Activated CD8-positive, alpha-beta memory T cell treated with anti-CD3 and anti-CD28 coated beads, Interleukin-2, amount 10 ng/mL, durations not matched to agents 7 days and 5 days (primary cell): ENCODE data around the gene CNTN2. TPM values are rescaled to one million over a fixed set of nuclear protein-coding genes. Genes with fewer than 3 reads are reported as not detected.

Experiments used
- ATAC-seq: fragments of 150-1000 bp; cut with Tn5 transposase; one replicate; pipeline ENCODE4 v1.10.0; 2021; ENCODE audit warnings: moderate library complexity
- CTCF ChIA-PET: fragments of 350-600 bp; sonication (Branson Sonifier 250); formaldehyde crosslinking; loops from one replicate; lab custom pipeline; 2021; ENCODE audit warnings: antibody characterized with exemption; lab: Charles Lee
- DNase-seq: peaks from one replicate; pipeline ENCODE4 v3.0.0-alpha.2; 2020
- H3K27ac Mint-ChIP-seq: one replicate; pipeline ENCODE4 v1.8.0; 2021; ENCODE audit warnings: mild to moderate bottlenecking, mixed read lengths
- H3K27me3 Mint-ChIP-seq: one replicate; pipeline ENCODE4 v1.8.0; 2021; ENCODE audit warnings: mixed read lengths
- H3K36me3 Mint-ChIP-seq: one replicate; pipeline ENCODE4 v1.8.0; 2021; ENCODE audit warnings: mild to moderate bottlenecking, mixed read lengths
- H3K4me1 Mint-ChIP-seq: one replicate; pipeline ENCODE4 v1.8.0; 2021; ENCODE audit warnings: mixed read lengths
- H3K4me3 Mint-ChIP-seq: one replicate; pipeline ENCODE4 v1.8.0; 2021; ENCODE audit warnings: mild to moderate bottlenecking, moderate library complexity, mixed read lengths
- H3K9me3 Mint-ChIP-seq: one replicate; pipeline ENCODE4 v1.8.0; 2022; ENCODE audit warnings: low read depth, mixed read lengths
- total RNA-seq, 2 experiments: library from RNA; stranded (reverse); gene quantifications; one replicate each; pipeline ENCODE4 v1.2.3, GENCODE V29; 2021

The CNTN2 gene
- total RNA-seq, 2 experiments from 2014 or later = not detected

DNA sequence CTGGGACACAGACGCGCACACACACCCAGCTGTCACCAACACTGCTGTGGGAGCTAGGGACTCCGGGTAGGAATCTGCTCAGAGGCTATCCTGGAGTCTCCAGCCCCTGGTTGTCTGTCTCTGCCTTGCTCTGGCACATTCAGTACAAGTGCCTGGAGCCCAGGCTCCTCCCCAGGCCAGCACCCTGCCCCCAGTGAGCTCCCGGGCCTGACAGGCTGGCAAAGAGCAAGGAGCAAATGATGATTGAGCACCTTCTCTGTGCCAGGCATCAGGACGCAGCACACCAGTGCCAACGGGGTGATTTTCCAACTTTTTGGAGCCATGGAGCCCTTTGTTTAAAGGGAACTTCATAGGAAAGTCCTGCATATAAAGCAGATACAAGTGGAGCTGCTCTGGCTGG lies 6.5 kb downstream of the CNTN2 start:
- CTCF ChIA-PET = interaction anchor here (3.8 kb wide), 1 partner anchor 12 kb away, joined by 13 read pairs; no protein-coding TSS in a partner anchor
- no peaks in the 10 kb centered on the region for H3K4me1 Mint-ChIP-seq
- peaks cover 22% of the 10 kb centered on the region for H3K27me3 Mint-ChIP-seq
- DNase-seq = no peak
- no peak overlapping the region for H3K4me3 Mint-ChIP-seq
- no peak for ATAC-seq
- no peaks in the 10 kb centered on the region for H3K36me3 Mint-ChIP-seq
- no peaks in the 10 kb centered on the region for H3K9me3 Mint-ChIP-seq
- no peak overlapping the region for H3K27ac Mint-ChIP-seq

DNA sequence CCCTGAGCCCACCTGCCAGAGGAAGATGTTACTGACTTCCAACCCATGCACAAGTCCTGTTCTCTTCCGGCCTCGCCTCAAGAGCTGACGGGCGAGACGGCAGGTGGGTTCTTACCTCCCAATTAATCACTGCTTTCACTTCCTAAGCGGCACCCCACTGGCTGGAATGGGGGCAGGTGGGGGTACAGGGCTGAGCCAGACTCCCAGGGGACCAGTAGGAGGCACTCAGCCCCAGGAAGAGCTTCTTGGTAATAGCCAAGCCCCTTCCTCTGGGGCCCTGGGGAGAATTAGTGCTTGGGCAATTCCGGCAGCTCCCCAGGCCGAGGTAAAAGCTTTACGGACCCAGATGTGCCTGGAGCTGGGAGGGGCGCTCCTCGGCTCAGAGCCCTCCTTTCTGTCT lies 9.7 kb downstream of the CNTN2 start:
- Mint-ChIP-seq H3K4me3 (no peak overlapping the region), H3K27ac (no peak overlapping the region), H3K4me1 (no peaks in the 10 kb centered on the region), H3K27me3 (peaks cover 3% of the 10 kb centered on the region), H3K9me3 (no peaks in the 10 kb centered on the region), H3K36me3 (no peaks in the 10 kb centered on the region)
- DNase-seq = no peak
- no peak for ATAC-seq
- CTCF ChIA-PET = interaction anchor here (0.6 to 3.8 kb wide), 2 partner anchors 9 to 605 kb away, joined by 5 to 13 read pairs; no protein-coding TSS in a partner anchor

DNA sequence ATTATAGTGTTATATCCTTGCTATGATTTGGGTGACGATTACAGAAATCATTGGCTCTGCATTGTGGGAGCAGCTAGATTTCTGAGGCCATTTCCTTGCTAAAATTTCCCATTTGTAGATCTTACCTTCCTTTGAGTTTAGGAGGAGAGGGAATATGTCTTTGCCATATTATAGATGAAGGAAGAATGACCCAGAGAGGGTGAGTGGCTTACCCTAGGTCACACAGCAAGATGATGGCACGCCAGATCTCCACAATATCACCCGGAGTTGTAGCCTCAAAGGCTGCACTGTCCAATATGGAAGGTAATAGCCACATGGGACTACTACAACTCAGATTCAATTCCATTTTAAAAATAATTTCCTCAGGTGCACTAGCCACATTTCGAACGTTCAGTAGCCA lies 10.3 kb downstream of the CNTN2 start:
- no peaks in the 10 kb centered on the region for H3K4me1 Mint-ChIP-seq
- no peak for ATAC-seq
- peaks cover 3% of the 10 kb centered on the region for H3K27me3 Mint-ChIP-seq
- no peaks in the 10 kb centered on the region for H3K9me3 Mint-ChIP-seq
- CTCF ChIA-PET = interaction anchor here (3.8 kb wide), 1 partner anchor 8 kb away, joined by 13 read pairs; no protein-coding TSS in a partner anchor
- no peaks in the 10 kb centered on the region for H3K36me3 Mint-ChIP-seq
- DNase-seq = no peak
- H3K27ac Mint-ChIP-seq = no peak overlapping the region
- H3K4me3 Mint-ChIP-seq = no peak overlapping the region

DNA sequence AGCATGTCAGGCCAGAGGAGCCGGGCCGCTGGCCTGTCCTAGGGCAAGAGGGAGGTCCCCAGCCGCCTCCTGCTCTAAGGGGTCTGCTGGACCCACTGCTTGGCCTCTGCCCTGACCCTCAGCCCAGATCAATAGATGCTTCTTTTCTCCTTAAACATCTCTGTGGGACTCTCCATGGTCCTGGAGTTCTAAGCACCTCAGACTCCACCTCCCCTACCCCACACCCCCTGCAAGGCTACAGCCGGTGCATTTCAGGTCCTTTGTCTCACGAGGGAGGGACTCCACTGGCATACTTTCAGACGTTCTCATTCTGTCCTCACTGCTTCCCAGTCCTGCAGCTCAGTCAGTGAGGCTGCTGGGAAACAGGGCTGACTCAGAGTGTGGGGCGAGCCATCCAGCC lies 11.0 kb downstream of the CNTN2 start:
- H3K9me3 Mint-ChIP-seq = no peaks in the 10 kb centered on the region
- no peaks in the 10 kb centered on the region for H3K4me1 Mint-ChIP-seq
- no peak for DNase-seq
- ATAC-seq = no peak
- no peak overlapping the region for H3K4me3 Mint-ChIP-seq
- H3K27me3 Mint-ChIP-seq = no peaks in the 10 kb centered on the region
- H3K36me3 Mint-ChIP-seq = no peaks in the 10 kb centered on the region
- CTCF ChIA-PET = no interaction called here
- H3K27ac Mint-ChIP-seq = no peak overlapping the region

DNA sequence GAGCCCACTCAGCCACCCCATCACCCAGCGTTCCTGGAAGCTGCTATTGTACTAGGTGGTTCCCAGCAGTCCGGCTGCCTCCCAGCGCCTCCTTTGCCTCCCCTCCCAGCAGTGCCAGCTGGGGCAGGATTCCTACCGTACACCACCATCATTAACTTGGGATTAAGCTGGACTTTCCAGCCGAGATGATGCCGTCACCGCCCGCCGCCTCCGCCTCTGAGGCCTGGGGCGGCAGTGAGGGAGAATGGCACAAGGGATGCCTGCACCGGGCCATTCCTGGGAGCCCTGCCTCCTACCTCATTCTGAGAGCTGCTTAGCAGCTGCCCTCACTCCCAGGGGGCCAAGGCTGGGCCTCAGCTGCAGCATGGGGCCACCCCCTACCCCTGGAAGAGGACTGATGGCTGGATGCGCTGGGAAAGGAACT lies 13.2 kb downstream of the CNTN2 start:
- Mint-ChIP-seq H3K27ac (no peak overlapping the region), H3K27me3 (no peaks in the 10 kb centered on the region), H3K4me3 (no peak overlapping the region), H3K9me3 (no peaks in the 10 kb centered on the region), H3K4me1 (no peaks in the 10 kb centered on the region), H3K36me3 (no peaks in the 10 kb centered on the region)
- CTCF ChIA-PET = no interaction called here
- ATAC-seq = no peak
- no peak for DNase-seq

DNA sequence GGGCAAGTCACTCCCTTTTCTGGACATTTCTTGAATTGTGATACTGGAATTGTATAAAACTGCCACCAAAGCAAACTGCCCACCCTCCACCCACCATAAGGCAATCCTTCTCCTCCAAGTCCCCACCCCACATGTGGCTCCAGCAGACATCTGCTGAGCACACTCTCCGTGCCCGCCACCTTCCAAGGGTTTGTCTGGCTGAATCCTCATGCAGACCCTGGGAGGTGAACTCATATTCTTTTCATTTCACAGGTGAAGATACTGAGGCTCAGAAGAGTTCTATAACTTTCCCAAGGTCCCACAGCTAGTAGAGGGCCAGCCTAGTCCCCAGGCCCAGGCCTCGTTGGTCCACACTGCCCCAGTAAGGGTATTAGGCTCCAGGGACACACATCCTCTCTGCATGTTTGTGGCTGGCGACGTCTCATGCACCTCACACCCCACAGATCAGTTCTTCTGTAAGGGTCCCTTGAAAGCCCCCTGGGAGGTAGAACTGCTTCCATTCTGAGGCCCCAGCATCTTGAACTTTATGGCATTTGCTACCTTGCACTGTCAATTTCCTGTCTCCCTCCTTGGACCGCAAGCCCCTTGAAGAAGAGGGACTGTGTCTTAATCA lies 14.1 kb downstream of the CNTN2 start:
- no peak for ATAC-seq
- Mint-ChIP-seq H3K27me3 (no peaks in the 10 kb centered on the region), H3K9me3 (no peaks in the 10 kb centered on the region), H3K36me3 (no peaks in the 10 kb centered on the region), H3K4me1 (no peaks in the 10 kb centered on the region), H3K27ac (no peak overlapping the region), H3K4me3 (no peak overlapping the region)
- DNase-seq = no peak
- CTCF ChIA-PET = no interaction called here

DNA sequence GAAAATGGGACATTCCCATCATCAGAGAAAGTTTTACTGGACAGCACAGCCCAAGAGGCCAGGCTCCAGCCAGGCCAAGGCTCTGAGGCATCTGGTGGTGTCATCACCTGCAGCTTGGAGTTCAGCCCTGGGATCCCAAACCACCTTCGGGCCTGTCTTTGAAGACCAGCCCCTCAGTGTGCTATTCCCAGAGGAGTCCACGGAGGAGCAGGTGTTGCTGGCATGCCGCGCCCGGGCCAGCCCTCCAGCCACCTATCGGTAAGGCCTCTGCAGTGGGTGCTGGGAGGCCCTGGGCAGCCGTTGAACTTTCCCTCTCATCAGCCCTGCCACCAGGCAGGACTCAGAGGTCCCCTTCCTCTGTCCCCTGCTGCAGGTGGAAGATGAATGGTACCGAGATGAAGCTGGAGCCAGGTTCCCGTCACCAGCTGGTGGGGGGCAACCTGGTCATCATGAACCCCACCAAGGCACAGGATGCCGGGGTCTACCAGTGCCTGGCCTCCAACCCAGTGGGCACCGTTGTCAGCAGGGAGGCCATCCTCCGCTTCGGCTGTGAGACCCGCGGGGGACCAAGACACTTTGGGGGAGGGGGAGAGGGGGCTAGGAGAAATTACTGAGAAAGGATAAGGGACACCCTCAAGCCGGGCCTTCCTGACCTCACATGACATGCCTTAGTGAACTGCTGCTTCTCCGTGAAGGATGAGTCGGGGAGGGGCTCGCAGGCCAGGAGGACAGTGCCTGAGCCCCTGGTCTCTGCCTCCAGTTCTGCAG lies 15.0 kb downstream of the CNTN2 start:
- CTCF ChIA-PET = no interaction called here
- Mint-ChIP-seq H3K36me3 (no peaks in the 10 kb centered on the region), H3K9me3 (no peaks in the 10 kb centered on the region), H3K27me3 (no peaks in the 10 kb centered on the region), H3K4me3 (no peak overlapping the region), H3K4me1 (no peaks in the 10 kb centered on the region), H3K27ac (no peak overlapping the region)
- ATAC-seq (no peak), DNase-seq (no peak)

DNA sequence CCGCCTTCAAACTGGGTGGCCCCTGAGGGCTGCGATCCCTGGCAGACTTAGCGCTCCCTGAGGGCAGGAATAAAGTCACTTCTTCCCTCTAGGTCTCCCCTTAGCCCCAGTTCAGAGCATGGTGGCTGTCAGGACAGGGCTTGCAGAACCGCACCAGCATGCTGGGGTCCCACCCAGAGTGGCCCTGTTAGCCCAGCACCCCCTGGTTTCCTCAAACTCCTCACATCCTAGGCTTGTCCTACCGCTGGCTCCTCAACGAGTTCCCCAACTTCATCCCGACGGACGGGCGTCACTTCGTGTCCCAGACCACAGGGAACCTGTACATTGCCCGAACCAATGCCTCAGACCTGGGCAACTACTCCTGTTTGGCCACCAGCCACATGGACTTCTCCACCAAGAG lies 15.8 kb downstream of the CNTN2 start:
- Mint-ChIP-seq H3K27ac (no peak overlapping the region), H3K9me3 (no peaks in the 10 kb centered on the region), H3K4me1 (no peaks in the 10 kb centered on the region), H3K36me3 (no peaks in the 10 kb centered on the region), H3K4me3 (no peak overlapping the region), H3K27me3 (no peaks in the 10 kb centered on the region)
- ATAC-seq = no peak
- CTCF ChIA-PET = no interaction called here
- DNase-seq = no peak

DNA sequence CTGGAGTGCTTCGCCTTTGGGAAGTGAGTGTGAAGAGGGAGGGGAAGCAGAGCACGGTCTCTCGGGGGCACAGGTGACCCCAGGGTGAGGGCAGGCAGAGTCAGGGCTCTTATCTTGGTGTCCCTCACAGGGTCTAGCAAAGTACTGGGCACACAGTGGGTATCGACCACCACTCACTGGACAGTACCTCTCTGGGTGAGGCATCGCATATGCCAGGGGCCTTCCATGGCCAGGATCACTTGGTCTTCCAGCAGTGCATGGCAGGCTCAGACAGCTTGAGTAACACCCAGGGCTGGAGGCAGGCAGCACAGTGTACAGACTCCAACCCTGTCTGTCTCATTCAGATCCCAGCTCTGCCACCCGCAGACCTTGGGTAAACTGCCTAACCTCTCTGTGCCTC lies 16.6 kb downstream of the CNTN2 start:
- ATAC-seq = no peak
- no peaks in the 10 kb centered on the region for H3K36me3 Mint-ChIP-seq
- H3K27me3 Mint-ChIP-seq = no peaks in the 10 kb centered on the region
- CTCF ChIA-PET = no interaction called here
- no peak overlapping the region for H3K4me3 Mint-ChIP-seq
- no peak overlapping the region for H3K27ac Mint-ChIP-seq
- H3K9me3 Mint-ChIP-seq = no peaks in the 10 kb centered on the region
- DNase-seq = no peak
- H3K4me1 Mint-ChIP-seq = no peaks in the 10 kb centered on the region

DNA sequence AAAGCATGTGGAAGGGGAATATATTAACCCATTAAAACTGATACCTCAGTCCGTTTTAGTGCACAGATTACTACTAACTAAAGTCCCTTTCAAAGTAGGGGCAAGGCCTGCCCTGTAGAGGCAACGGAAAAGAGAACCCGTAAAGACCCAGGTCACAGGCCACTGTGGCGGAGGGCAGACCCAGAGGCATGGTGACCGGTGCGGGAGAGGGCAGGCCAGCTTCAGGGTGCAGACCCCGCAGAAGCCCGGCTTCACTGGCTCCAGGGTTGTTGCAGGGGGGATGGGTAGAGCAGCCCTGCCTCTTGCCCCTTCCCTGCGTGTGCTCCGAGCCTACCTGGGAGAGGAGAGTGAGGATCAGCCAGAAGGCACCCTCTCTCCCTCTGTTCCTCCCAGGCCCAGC lies 17.7 kb downstream of the CNTN2 start:
- CTCF ChIA-PET = interaction anchor here (1.2 to 3.9 kb wide), 26 partner anchors 9 to 293 kb away, joined by 3 to 103 read pairs (median 7); partner anchors contain the start of genes RBBP5 and TMEM81
- DNase-seq (no peak), ATAC-seq (no peak)
- Mint-ChIP-seq H3K4me3 (no peak overlapping the region), H3K4me1 (no peaks in the 10 kb centered on the region), H3K9me3 (no peaks in the 10 kb centered on the region), H3K36me3 (no peaks in the 10 kb centered on the region), H3K27me3 (no peaks in the 10 kb centered on the region), H3K27ac (no peak overlapping the region)

DNA sequence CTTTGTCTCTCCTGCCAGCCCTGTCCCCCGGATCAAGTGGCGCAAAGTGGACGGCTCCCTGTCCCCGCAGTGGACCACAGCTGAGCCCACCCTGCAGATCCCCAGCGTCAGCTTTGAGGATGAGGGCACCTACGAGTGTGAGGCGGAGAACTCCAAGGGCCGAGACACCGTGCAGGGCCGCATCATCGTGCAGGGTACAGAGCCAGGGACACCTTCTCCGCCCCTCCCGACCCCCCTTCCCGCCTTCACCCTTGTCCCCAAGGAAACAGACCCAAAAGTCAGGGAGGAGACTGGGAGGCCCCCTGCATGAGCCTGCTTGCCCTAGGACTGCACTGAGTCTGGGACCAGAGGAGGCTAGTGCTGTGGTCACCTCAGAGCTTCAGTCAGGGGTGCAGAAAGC lies 18.2 kb downstream of the CNTN2 start:
- CTCF ChIA-PET = interaction anchor here (0.6 to 3.9 kb wide), 55 partner anchors 10 to 293 kb away, joined by 3 to 103 read pairs (median 5); partner anchors contain the start of genes RBBP5 and TMEM81
- no peaks in the 10 kb centered on the region for H3K4me1 Mint-ChIP-seq
- no peaks in the 10 kb centered on the region for H3K9me3 Mint-ChIP-seq
- H3K27ac Mint-ChIP-seq = no peak overlapping the region
- no peak for DNase-seq
- H3K36me3 Mint-ChIP-seq = no peaks in the 10 kb centered on the region
- no peaks in the 10 kb centered on the region for H3K27me3 Mint-ChIP-seq
- peak; percentile 12 for ATAC-seq
- H3K4me3 Mint-ChIP-seq = no peak overlapping the region

DNA sequence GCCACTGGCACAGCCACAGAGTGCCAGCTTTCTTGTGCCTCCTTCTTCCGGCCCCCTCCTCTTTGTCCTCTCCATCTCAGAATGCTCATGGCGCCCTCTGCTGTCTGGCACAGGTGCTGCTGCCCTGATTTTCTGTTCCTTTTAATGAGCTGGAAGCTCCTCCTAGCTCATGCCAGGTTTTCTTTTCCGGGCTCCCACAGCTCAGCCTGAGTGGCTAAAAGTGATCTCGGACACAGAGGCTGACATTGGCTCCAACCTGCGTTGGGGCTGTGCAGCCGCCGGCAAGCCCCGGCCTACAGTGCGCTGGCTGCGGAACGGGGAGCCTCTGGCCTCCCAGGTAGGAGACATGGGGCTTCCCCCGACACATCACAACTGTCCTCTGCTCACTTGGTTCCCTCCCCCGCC lies 18.7 kb downstream of the CNTN2 start:
- DNase-seq (peak; percentile 81), ATAC-seq (peak; percentile 61)
- Mint-ChIP-seq H3K4me1 (no peaks in the 10 kb centered on the region), H3K36me3 (no peaks in the 10 kb centered on the region), H3K4me3 (no peak overlapping the region), H3K9me3 (no peaks in the 10 kb centered on the region), H3K27ac (no peak overlapping the region), H3K27me3 (no peaks in the 10 kb centered on the region)
- CTCF ChIA-PET = interaction anchor here (0.6 to 3.9 kb wide), 68 partner anchors 10 to 850 kb away, joined by 3 to 103 read pairs (median 4); partner anchors contain the start of genes RBBP5 and TMEM81

DNA sequence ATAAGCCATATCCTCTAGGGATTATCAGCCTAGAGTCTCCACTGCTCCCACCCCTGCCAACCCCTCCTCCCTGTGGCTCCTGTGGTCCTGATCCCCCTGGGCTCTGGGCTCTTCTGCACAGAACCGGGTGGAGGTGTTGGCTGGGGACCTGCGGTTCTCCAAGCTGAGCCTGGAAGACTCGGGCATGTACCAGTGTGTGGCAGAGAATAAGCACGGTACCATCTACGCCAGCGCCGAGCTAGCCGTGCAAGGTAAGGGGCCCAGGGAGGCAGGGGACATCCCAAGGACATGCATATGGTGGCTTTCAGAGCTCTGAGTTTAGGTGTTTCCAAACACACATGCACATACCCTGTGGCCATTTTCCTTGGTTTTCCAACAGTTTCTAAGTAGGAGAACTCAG lies 19.3 kb downstream of the CNTN2 start:
- DNase-seq (no peak), ATAC-seq (no peak)
- Mint-ChIP-seq H3K27ac (no peak overlapping the region), H3K27me3 (no peaks in the 10 kb centered on the region), H3K36me3 (no peaks in the 10 kb centered on the region), H3K4me3 (no peak overlapping the region), H3K9me3 (no peaks in the 10 kb centered on the region), H3K4me1 (no peaks in the 10 kb centered on the region)
- CTCF ChIA-PET = interaction anchor here (0.6 to 3.9 kb wide), 38 partner anchors 9 to 496 kb away, joined by 3 to 103 read pairs (median 6); partner anchors contain the start of genes RBBP5 and TMEM81
